NT2/D1 (cell line): ENCODE results near the gene HLA-DPB1.

ENCODE experiments used
- SUZ12 ChIP-seq: IDR thresholded peaks from 2 replicates; pipeline ENCODE4 v1.6.1; 2011; ENCODE audit not compliant: insufficient read length, insufficient read depth; ENCODE audit errors: extremely low read depth
- YY1 ChIP-seq: IDR thresholded peaks from 2 replicates; pipeline ENCODE4 v1.6.1; 2011; ENCODE audit not compliant: insufficient read length, insufficient read depth

DNA sequence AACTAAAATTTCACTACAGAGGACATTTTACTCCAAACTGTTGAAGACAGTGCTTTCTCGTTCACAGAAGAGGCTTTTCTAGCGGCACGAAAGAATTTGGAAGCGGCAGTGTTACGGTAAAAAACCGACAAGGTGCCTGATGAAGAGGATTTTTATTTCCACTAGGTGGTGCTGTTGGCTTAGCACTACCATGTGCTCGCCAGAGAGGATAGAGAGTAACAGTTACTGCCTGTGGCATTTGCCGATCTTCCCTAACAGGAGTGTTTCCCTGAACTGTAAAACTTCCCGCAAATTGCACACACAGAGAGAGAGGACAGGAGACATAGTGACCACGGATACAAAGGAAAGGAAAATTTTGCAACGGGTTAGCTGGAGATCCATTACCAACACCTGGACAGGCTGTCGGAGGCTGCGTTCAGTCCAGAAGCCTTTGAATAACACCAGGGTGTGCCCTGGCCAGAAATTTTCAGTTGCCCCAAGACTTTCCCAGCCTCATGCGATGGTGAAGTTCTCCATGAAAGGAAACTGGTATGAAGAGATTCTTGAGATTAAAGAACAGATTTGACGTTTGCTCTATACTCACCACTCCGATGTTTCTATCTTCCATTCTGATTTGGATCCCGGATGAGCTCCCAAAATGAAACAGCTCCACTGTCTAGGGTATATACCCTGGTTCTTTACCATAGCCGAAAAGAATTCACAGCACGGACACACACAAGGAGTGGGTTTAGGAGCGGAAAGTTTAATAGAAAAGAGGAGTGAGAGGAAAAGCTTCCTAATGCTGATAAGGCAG lies 48.1 kb downstream of the HLA-DPB1 start:
- no peak for TF ChIP-seq YY1
- TF ChIP-seq SUZ12 = no peak
